HG03342 (cell line): Measurements from ENCODE around the gene ESRRB.
"Not testable (repeated sequence)": the region's sequence is repeated elsewhere in the genome, so short reads cannot be mapped to it uniquely, and the experiment has no call there.

Experiments
- ATAC-seq: cut with Tn5 transposase; IDR thresholded peaks from one replicate; pipeline ENCODE4 v1.9.1; 2021; ENCODE audit warnings: mild to moderate bottlenecking, moderate library complexity; ENCODE audit not compliant: unreplicated experiment

Gene ESRRB

GRCh38 chr14:76536636-76537035, 160.7 kb downstream of the ESRRB start:
- not testable (repeated sequence) for ATAC-seq

- no peak for ATAC-seq
Observed at GRCh38 chr14:76537906-76538647, 162.1 kb downstream of the ESRRB start.

DNA sequence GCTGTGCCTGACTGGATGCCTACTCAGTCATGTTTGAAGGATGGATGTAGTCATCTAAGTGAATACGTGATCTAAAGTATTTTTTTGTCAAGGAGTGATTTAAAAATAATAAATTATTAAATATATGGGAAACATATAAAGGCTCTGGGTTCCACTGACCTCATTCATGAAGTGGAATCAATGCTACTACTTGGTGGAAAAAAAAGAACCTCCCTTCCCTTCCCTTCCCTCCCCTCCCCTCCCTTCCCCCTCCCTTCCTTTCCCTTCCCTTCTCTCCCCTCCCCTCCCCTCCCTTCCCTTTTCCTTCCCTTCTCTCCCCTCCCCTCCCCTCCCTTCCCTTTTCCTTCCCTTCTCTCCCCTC, 162.7 kb downstream of the ESRRB start:
- no peak for ATAC-seq

- ATAC-seq, result no peak
Observed at GRCh38 chr14:76539130-76539529, 163.2 kb downstream of the ESRRB start.

DNA sequence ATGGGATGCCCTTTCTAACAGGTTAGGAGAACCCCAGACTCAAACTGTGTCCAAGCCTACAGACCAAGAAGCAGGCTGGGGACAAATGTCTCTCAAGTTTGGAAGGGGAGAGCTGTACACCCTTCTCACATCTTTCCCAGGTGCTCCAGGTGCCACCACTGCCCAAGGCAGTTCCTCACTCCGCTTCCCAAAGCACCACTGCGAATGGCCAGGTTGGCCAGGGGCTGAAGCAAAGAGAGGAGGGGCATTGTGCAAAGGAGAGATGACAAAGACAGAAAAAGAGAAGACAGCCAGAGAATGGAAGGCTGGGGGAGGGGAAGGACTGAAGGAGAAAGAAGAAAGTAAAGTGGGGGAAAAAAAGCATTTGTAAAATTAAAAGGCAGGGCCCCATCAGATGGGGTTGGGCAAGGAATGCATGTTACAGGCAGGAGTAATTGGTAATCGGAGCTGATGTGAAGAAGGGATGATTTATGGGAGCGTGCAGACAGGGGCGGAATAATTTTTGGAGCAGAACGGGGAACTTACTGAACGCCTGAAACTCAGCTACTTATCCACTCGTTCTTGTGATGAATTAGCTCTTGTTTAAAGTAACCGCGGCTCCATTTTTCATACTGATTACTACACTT, 165.8 kb downstream of the ESRRB start:
- ATAC-seq, result no peak

GRCh38 chr14:76546426-76547221, 170.7 kb downstream of the ESRRB start:
- no peak for ATAC-seq

DNA sequence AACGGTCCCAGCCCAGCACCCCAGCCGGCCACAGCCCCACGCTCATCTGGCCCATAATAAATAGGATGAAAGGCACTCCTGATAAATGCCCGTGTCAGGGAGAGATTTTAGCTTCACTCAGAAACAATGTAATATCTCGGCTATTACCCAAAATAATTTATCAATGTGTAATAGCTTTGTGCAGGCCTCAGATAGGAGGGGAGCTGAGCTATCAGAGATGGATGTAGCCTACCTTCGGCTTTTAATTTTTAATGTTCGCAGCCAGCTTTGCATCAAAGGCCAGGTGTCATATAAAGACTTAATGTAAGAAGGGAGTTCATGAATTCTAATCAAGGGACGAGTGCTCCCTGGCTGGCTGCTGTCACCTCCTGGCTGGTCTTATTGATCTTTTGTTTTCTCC, 171.9 kb downstream of the ESRRB start:
- ATAC-seq, result no peak

GRCh38 chr14:76550534-76550933, 174.6 kb downstream of the ESRRB start:
- no peak for ATAC-seq

GRCh38 chr14:76551116-76551515, 175.2 kb downstream of the ESRRB start:
- ATAC-seq, result no peak
